Neuronal stem cell (in vitro differentiated cells): ENCODE measurements around the gene PHAF1.

Source experiments
- DNase-seq: peaks from one replicate; pipeline ENCODE4 v3.0.0-alpha.2; 2013; ENCODE audit warnings: low spot score
- H2AFZ ChIP-seq: one replicate; pipeline ENCODE4 v1.6.1; 2013; ENCODE audit warnings: mild to moderate bottlenecking, low read length, inconsistent platforms
- H2AK5ac ChIP-seq: 2 replicates; pipeline ENCODE4 v1.6.1; 2013; ENCODE audit warnings: low read depth, mild to moderate bottlenecking, inconsistent platforms, low read length, moderate library complexity, mixed read lengths
- H2BK120ac ChIP-seq: 2 replicates; pipeline ENCODE4 v1.6.1; 2013; ENCODE audit warnings: low read depth, mild to moderate bottlenecking, inconsistent platforms, low read length, moderate library complexity, mixed read lengths
- H2BK12ac ChIP-seq: one replicate; pipeline ENCODE4 v1.6.1; 2013; ENCODE audit warnings: low read length, inconsistent platforms
- H2BK15ac ChIP-seq: 2 replicates; pipeline ENCODE4 v1.6.1; 2013; ENCODE audit warnings: mild to moderate bottlenecking, low read length, inconsistent platforms, mixed read lengths
- H2BK5ac ChIP-seq: one replicate; pipeline ENCODE4 v1.6.1; 2013; ENCODE audit warnings: inconsistent platforms, mild to moderate bottlenecking, low read length, moderate library complexity
- H3K14ac ChIP-seq: one replicate; pipeline ENCODE4 v1.6.1; 2013; ENCODE audit warnings: low read length, inconsistent platforms
- H3K18ac ChIP-seq: 2 replicates; pipeline ENCODE4 v1.6.1; 2013; ENCODE audit warnings: low read length, inconsistent platforms
- H3K23ac ChIP-seq: 2 replicates; pipeline ENCODE4 v1.6.1; 2013; ENCODE audit warnings: low read depth, mild to moderate bottlenecking, mixed read lengths, low read length, inconsistent platforms; ENCODE audit not compliant: poor library complexity
- H3K27ac ChIP-seq: replicated peaks from 3 replicates; pipeline ENCODE4 v1.5.1; 2013; ENCODE audit warnings: low read length, inconsistent platforms
- H3K27me3 ChIP-seq, 3 experiments: 2 replicates each; pipeline ENCODE4 v1.6.1; 2013; ENCODE audit warnings: low read length in 3 of 3, mild to moderate bottlenecking in 2 of 3, inconsistent platforms in 1 of 3, low read depth in 1 of 3, mixed read lengths in 1 of 3, moderate library complexity in 1 of 3; ENCODE audit not compliant: control insufficient read depth in 3 of 3, insufficient read depth in 3 of 3
- H3K36me3 ChIP-seq, 2 donors: replicated peaks in 1 of 2; 2 replicates each; pipeline ENCODE4 v1.6.1; 2013; ENCODE audit warnings: low read length in 2 of 2; ENCODE audit not compliant: control insufficient read depth in 2 of 2, insufficient read depth in 2 of 2
- H3K4ac ChIP-seq: 2 replicates; pipeline ENCODE4 v1.6.1; 2013; ENCODE audit warnings: inconsistent platforms, mild to moderate bottlenecking, low read length, moderate library complexity
- H3K4me1 ChIP-seq, 2 donors: 1 replicate in 1 of 2; 2 replicates in 1 of 2; pipeline ENCODE4 v1.6.1; 2013; ENCODE audit warnings: low read length in 2 of 2, low read depth in 1 of 2; ENCODE audit not compliant: control insufficient read depth in 2 of 2, insufficient read depth in 1 of 2
- H3K4me2 ChIP-seq: one replicate; pipeline ENCODE4 v1.6.1; 2013; ENCODE audit warnings: mild to moderate bottlenecking, low read length, inconsistent platforms; ENCODE audit not compliant: insufficient read depth, poor library complexity, severe bottlenecking
- H3K4me3 ChIP-seq, 2 donors: 2 replicates each; pipeline ENCODE4 v1.5.1; 2013; ENCODE audit warnings: low read length in 2 of 2, mild to moderate bottlenecking in 2 of 2, inconsistent platforms in 1 of 2, moderate library complexity in 1 of 2
- H3K79me1 ChIP-seq: one replicate; pipeline ENCODE4 v1.6.1; 2013; ENCODE audit warnings: low read depth, mild to moderate bottlenecking, inconsistent platforms, low read length, moderate library complexity
- H3K9ac ChIP-seq: one replicate; pipeline ENCODE4 v1.6.1; 2013; ENCODE audit warnings: mild to moderate bottlenecking, low read depth, low read length, inconsistent platforms; ENCODE audit not compliant: poor library complexity
- H3K9me3 ChIP-seq, 2 donors: replicated peaks in 1 of 2; 2 replicates each; pipeline versions ENCODE3 to v1.6.1; 2013; ENCODE audit warnings: low read length in 2 of 2, mild to moderate bottlenecking in 2 of 2, inconsistent platforms in 1 of 2, low read depth in 1 of 2, mixed read lengths in 1 of 2, moderate library complexity in 1 of 2; ENCODE audit not compliant: control insufficient read depth in 2 of 2, insufficient read depth in 1 of 2
- H4K8ac ChIP-seq: one replicate; pipeline ENCODE4 v1.6.1; 2013; ENCODE audit warnings: low read depth, mild to moderate bottlenecking, inconsistent platforms, low read length, moderate library complexity
- H4K91ac ChIP-seq: one replicate; pipeline ENCODE4 v1.6.1; 2013; ENCODE audit warnings: low read length, low read depth, mild to moderate bottlenecking, inconsistent platforms; ENCODE audit not compliant: poor library complexity
- WGBS, 2 donors: extraction: QIAGEN DNeasy Blood & Tissue Kit; methylation state at CpG; one replicate each; pipeline ENCODE4 v1.1.7; 2013; ENCODE audit warnings: missing lambda C conversion rate in 2 of 2, mixed read lengths in 1 of 2; ENCODE audit not compliant: insufficient read length in 2 of 2, insufficient replicate concordance in 1 of 2; ENCODE audit errors: extremely low coverage in 2 of 2; 5-methylcytosine and 5-hydroxymethylcytosine counted together

Gene PHAF1

GRCh38 chr16:67104845-67105244, 4.9 kb upstream of the PHAF1 start:
- Histone ChIP-seq H3K79me1 (no peaks in the 10 kb centered on the region), H3K4me1 (peaks cover 0 to 2% of the 10 kb centered on the region in 2 donors), H3K27ac (no peak overlapping the region), H2BK12ac (no peak overlapping the region), H2BK120ac (no peak overlapping the region), H3K27me3 (no peaks in the 10 kb centered on the region), H4K91ac (no peak overlapping the region), H3K14ac (no peak overlapping the region), H3K9me3 (peaks cover 0 to 2% of the 10 kb centered on the region in 2 donors), H3K4me3 (no peak overlapping the region), H3K36me3 (peaks cover 0 to 21% of the 10 kb centered on the region in 2 donors), H4K8ac (no peak overlapping the region), H3K18ac (no peak overlapping the region), H3K9ac (no peak overlapping the region), H2AK5ac (no peak overlapping the region), H2BK15ac (no peak overlapping the region), H3K23ac (no peak overlapping the region), H3K4me2 (no peak overlapping the region), H2BK5ac (no peak overlapping the region), H3K4ac (no peak overlapping the region), H2AFZ (no peak overlapping the region)
- DNase-seq: no peak
- no CpG with 5 or more reads among the region's 6 CpGs for WGBS, 2 donors

- H3K23ac ChIP-seq: no peak overlapping the region
- peaks cover 0 to 2% of the 10 kb centered on the region in 2 donors for H3K9me3 ChIP-seq
- H2AK5ac ChIP-seq: no peak overlapping the region
- no CpG with 5 or more reads among the region's 2 CpGs for WGBS, 2 donors
- no peaks in the 10 kb centered on the region for H3K27me3 ChIP-seq
- H3K9ac ChIP-seq: no peak overlapping the region
- H3K4me2 ChIP-seq: no peak overlapping the region
- H2BK5ac ChIP-seq: no peak overlapping the region
- no peak overlapping the region for H2BK120ac ChIP-seq
- H3K36me3 ChIP-seq: peaks cover 0 to 17% of the 10 kb centered on the region in 2 donors
- H3K4me3 ChIP-seq: no peak overlapping the region
- H3K14ac ChIP-seq: no peak overlapping the region
- DNase-seq: no peak
- no peak overlapping the region for H3K4ac ChIP-seq
- H3K4me1 ChIP-seq: peaks cover under 1 to 2% of the 10 kb centered on the region in 2 donors
- no peak overlapping the region for H3K27ac ChIP-seq
- no peak overlapping the region for H2BK15ac ChIP-seq
- H3K18ac ChIP-seq: no peak overlapping the region
- H3K79me1 ChIP-seq: no peaks in the 10 kb centered on the region
- H2BK12ac ChIP-seq: no peak overlapping the region
- no peak overlapping the region for H2AFZ ChIP-seq
- no peak overlapping the region for H4K8ac ChIP-seq
- no peak overlapping the region for H4K91ac ChIP-seq
These were observed 4.5 kb upstream of the PHAF1 start for GRCh38 chr16:67105246-67105645.

- H3K4me1 ChIP-seq: peaks cover 4 to 5% of the 10 kb centered on the region in 2 donors
- no peak overlapping the region for H2AK5ac ChIP-seq
- H2BK12ac ChIP-seq: no peak overlapping the region
- no peak overlapping the region for H4K8ac ChIP-seq
- H3K4me3 ChIP-seq: no peak overlapping the region
- no peaks in the 10 kb centered on the region for H3K27me3 ChIP-seq
- no peak overlapping the region for H2BK5ac ChIP-seq
- H3K18ac ChIP-seq: no peak overlapping the region
- WGBS, 2 donors: no CpG with 5 or more reads among the region's 5 CpGs
- no peak overlapping the region for H3K4me2 ChIP-seq
- H3K79me1 ChIP-seq: peaks cover 1% of the 10 kb centered on the region
- no peak overlapping the region for H3K27ac ChIP-seq
- H3K9me3 ChIP-seq: peaks cover 0 to 2% of the 10 kb centered on the region in 2 donors
- no peak for DNase-seq
- H3K23ac ChIP-seq: no peak overlapping the region
- peaks cover 0 to 11% of the 10 kb centered on the region in 2 donors for H3K36me3 ChIP-seq
- no peak overlapping the region for H2BK15ac ChIP-seq
- no peak overlapping the region for H4K91ac ChIP-seq
- H3K14ac ChIP-seq: no peak overlapping the region
- no peak overlapping the region for H3K9ac ChIP-seq
- H3K4ac ChIP-seq: no peak overlapping the region
- no peak overlapping the region for H2BK120ac ChIP-seq
- no peak overlapping the region for H2AFZ ChIP-seq
These were observed 3.9 kb upstream of the PHAF1 start for GRCh38 chr16:67105881-67106280.

- Histone ChIP-seq H3K23ac (no peak overlapping the region), H3K9ac (no peak overlapping the region), H4K8ac (no peak overlapping the region), H3K79me1 (peaks cover 3% of the 10 kb centered on the region), H3K4ac (no peak overlapping the region), H2AK5ac (no peak overlapping the region), H3K27ac (no peak overlapping the region), H2AFZ (peak overlapping the region; percentile 88), H3K4me3 (no peak overlapping the region), H3K9me3 (no peaks in the 10 kb centered on the region), H3K18ac (no peak overlapping the region), H3K4me1 (peaks cover 5% of the 10 kb centered on the region in 2 donors), H3K36me3 (peaks cover 0 to 19% of the 10 kb centered on the region in 2 donors), H2BK15ac (no peak overlapping the region), H3K27me3 (no peaks in the 10 kb centered on the region), H2BK12ac (no peak overlapping the region), H3K4me2 (no peak overlapping the region), H4K91ac (no peak overlapping the region), H2BK120ac (no peak overlapping the region), H3K14ac (no peak overlapping the region), H2BK5ac (no peak overlapping the region)
- DNase-seq: no peak
- WGBS, 2 donors: 100% methylated on average over 1 of the region's 6 CpGs; no CpG with 5 or more reads in 1 of the 2 donors
These were observed 1.3 kb upstream of the PHAF1 start for GRCh38 chr16:67108489-67108888.
